Inferior parietal cortex (tissue), 1 donor: Measurements from ENCODE around the gene SPATA13.

Experiments used
- DNase-seq: peaks from one replicate; pipeline ENCODE4 v3.0.0-alpha.2; 2016; ENCODE audit errors: extremely low spot score

SPATA13 gene

DNA sequence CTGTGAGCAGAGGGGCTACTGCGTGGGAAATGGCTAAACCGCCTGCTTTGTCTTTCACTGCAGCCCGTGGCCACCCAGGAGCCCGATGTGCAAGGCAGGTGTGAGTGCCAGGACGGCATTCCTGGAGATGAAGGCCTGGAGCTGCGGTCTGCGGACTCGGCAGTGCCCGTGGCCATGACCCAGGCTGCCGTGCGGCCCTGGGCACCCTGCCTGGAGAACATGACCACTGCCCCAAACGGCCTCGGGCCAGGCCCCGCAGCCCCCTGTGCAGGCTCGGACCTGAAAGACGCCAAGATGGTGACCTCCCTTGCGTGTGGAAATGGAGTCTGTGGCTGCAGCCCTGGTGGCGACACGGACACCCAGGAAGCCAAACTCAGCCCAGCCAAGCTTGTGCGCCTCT is 62.2 kb downstream of the SPATA13 start:
- DNase-seq: no peak

DNA sequence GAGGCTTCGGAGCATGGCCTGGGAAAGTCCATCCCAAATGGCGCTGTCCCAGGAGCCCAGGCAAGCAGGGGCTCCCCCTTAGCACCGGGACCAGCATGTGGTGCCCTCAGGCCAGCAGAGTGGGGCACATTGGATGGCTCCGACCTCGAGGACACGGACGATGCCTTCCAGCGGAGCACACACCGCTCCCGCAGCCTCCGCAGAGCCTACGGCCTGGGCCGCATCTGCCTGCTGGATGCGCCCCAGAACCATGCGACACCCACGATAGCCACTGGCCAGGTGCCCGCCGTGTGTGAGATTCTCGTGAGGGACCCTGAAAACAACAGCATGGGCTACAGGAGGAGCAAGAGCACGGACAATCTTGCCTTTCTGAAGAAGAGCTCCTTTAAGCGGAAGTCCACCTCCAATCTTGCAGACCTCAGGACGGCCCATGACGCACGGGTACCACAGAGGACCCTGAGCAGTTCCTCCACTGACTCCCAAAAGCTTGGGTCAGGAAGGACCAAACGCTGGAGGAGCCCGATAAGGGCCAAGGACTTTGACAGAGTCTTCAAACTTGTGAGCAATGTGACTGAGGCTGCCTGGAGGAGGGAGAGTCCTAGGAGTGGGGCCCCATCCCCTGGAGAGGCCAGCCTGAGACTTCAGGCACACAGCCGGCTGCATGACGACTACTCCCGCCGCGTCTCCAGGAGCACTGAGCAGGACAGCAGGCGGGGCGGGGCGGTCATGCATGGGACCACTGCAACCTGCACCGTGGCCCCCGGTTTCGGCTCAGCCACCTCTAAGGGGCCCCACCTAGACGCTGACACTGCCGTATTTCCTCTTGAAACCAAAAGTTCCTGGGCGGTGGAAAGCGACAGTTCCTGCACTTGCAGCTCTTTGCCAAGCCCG is 63.1 kb downstream of the SPATA13 start:
- DNase-seq: no peak

DNA sequence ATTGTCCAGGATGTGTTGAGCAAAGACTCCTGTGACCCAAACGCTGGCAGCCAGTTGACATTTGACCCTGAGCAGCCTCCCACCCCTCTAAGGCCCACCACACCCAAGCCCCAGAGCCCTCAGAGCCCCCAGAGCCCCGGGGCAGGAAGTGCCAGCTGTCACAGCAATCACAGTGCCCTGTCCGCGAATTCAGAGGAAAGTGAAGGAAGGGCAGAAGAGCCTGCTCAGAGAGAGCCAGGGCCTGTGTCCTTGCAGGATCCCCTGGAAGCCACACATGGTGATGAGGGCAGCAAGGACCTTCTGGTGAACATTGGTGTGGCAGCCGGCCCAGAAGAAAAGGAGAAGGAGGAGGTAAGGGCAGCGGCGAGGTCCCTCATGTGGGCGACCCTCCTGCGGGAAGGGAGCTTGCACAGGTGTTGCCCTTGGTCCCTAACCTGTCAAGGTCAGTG is 63.7 kb downstream of the SPATA13 start:
- no peak for DNase-seq

DNA sequence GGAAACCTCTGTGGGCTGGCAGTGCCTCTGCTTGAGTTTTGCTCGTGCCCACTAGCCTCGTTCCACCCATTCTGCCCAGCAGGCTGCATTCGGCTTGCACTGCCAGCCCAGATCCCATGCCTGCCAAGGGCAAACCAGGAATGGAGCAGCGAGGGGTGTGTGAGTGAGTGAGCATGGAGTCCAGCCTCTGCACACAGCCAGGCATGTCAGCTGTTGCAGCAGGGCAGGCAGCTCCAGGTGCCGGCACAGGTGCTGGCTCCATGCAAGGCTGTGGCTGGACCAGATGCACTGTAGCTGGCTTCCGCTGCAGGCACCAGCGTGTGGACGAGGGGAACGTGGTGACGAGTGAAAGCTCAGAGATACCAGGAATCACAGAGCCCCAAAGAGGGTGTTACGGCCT is 64.5 kb downstream of the SPATA13 start:
- DNase-seq: no peak

DNA sequence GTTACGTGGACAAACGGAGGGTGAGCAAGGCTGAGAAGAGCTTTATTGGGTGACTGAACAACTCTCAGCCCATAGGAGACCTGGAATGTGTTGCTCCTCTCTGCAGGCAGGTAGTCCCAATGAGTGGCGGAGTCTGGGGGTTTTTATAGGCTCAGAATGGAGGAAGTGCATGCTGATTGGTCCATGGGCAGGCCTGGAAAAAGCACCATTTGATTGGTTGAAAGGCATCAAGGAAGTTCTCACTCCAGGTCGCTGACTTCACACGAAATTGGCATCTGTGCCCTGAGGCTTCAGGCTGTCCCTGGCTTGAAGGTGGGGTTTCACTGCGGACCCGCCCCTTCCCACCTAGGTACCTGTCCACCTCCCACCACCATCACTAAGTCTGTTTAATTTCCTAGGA is 65.4 kb downstream of the SPATA13 start:
- no peak for DNase-seq

DNA sequence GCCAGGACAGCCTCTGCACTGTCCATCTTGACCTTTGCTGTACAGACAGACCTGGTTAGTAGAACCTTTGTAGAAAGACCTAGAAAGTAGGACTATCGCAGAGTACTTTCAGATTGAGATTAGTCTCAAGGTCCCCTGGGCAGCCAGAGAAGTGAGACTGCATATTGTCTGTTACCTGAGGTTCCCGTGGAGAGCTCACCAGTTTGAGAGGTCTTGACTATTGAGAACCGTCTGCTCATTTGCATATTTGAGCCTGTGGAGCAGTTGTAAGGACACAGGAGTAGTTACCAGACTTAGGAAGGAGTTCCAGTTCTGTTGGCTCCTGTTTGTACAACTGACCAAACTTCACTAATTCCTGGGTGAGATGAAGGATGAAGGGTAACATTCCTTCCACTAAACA is 66.2 kb downstream of the SPATA13 start:
- DNase-seq: no peak

DNA sequence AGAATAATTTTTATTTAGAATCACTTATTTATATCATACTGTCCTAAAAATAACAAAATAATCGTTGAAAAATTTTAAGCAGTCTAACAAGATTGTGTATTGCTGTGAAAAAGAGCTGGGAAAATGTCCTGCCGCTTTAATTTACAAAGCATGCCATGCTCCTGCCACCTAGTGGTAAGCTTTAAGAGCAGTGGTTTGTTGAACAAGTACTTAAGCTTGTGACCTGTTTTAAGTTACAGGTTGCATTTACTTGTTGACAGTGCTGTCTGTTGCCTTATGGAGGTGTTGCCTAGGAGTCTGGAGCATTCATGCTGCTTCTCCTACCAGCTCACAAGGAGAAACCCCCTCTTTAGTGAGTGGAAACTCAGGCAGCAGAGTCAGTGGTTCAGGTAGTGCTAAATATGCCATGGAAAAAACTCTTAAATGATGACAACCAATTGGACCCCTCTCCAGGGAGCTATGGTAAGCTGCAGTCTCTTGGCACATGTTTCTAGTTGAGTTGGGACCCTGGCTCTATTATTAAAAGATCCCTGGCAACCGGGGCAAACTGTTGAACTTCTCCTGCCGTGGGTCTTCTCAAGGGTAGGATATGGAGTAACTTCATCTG is 68.4 kb downstream of the SPATA13 start:
- peak; percentile 86 for DNase-seq

DNA sequence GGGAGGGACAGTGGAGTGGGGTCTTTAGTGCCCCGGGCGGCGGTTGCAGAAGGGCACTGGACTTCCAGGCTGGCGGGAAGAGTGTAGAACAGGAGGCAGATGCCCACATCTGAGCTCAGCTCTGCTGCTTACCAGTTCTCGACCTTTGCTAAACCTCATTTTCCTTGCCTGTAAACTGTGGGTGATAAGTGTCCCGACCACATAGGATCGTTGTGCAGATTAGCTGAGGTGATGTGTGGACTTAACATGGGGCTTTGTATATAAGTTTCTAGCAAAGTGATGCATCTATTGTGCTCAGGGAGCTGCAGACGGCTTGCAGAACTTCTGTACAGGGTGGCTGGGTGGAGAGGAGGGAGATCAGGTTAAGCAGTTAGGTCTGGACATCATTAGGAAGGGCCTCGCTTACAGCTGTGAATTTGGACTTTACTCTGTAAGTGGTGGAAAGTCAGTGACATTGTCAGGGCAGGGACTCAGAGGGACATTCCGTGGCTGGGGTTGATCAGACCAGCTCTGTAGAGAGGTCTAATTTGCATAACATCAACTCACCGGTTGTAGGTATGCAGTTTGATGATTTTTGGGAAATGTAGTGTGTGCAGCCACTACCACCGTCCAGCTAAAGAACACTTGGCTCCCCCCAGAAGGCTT is 70.0 kb downstream of the SPATA13 start:
- DNase-seq: no peak

DNA sequence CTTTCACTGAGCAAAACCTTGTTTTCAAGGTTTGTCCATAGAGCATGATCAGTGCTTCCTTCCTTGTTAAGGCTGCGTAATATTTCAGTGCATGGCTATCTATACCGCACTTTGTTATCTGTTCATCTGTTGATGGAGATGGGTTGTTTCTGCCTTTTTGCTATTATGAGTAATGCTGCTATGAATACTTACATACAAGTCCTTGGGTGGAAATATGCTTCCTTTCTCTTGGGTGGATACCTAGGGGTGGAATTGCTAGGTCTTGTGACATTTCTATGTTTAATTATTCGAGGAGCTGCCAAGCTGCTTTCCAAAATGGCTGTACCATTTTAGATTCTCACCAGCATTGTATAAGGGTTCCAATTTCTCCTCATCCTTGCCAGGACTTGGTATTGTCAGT is 70.9 kb downstream of the SPATA13 start:
- no peak for DNase-seq

DNA sequence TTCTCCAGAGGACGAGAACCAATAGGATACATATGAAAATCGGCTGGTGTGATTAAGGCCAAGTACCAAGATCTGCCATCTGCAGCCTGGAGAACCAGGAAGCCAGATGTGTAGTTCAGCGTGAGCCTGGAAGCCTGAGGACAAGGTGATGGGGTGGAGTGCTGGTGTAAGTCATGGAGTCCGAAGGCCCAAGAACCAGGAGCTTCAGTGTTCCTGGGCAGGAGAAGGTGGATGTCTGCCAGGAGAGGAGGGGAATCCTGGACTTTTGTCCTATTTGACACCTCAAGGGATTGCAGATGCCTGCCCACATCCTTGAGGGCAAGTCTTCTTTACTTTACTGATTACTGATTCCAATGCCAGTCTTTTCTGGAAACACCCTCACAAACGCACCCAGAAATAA is 71.5 kb downstream of the SPATA13 start:
- no peak for DNase-seq

DNA sequence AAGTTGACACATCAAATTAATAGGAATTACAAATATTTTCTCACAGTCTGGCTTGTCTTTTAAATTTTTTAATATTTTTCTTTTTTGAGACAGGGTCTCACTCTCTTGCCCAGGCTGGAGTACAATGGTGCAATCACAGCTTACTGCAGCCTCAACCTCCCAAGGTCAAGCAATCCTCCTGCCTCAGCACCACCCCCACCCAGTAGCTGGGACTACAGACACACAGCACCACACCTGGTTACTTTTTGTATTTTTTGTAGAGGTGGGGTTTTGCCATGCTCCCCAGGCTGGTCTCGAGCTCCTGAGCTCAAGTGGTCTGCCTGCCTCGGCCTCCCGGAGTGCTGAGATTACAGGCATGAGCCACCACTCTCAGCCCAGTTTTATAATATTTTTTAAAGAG is 72.0 kb downstream of the SPATA13 start:
- no peak for DNase-seq

DNA sequence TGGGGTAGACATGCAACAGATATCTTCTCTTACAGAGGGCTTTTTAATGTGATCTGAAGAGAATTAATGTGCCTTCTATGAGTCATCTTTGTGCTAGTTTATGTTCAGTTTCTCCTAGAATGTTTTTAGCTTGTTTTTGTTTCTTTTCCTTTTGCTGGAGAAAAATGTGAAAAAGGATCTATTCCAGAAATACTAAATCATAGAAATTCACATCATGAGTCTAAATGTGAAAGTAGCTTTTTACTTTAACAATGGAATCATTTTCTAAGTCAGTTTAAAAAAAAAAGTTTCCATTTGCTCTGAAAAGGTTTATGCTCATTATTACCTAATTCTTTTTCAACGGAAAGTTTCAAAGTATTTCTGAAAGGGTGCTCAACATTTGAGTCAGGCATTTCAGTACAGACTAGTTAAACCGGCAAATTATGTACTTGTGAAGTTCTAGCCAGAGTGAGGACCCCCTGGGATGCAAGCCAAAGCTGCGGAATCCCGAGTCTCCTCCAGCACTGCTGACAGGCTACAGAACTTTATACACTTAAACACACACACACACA is 72.9 kb downstream of the SPATA13 start:
- no peak for DNase-seq

DNA sequence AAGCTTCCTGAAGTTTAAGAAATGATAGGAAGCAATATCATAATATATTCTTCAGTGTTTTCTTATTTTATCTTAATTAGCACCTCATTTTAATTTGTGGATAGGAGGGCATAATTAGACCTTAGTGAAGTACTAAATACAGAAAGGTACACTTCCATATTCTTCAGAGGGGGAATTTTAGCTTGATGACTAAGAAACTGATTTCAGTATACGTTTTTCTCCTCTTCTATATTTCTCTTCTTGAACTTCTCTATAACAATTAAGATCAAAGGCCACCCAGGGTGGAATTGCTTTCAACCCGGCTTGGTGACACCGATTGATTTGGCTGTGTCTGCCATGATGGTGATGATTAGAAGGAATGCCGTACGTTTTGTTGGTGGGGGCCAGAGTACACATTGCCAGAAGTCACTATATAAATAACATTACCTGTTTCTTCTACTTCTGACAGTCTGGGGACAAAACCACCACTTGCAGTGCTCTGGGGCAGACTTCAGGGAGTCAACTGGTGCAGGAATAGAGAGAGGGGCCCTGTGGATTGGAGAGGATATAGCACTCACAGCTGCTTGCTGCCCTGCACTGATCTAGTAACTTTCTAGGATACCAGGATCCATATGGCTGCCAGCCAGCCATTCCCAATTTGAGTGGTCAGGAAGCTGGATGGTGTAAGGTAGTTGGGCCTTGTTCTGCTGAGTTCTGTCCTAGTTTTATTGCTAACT is 73.8 kb downstream of the SPATA13 start:
- no peak for DNase-seq

DNA sequence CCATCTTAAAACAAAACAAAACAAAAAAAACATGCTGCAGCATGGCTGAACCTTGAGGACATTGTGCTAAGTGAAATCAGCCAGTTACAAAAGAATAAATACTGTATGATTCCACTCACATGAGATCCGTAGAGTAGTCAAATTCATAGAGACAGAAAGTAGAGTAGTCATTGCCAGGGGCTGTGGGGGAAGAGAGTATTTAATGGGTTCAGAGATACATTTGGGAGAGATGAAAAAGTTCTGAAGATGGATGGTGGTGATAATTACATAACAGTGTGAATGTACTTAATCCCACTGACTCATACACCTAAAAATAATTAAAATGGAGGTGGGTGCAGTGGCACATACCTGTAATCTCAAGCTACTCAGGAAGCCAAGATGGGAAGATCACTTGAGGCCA is 76.8 kb downstream of the SPATA13 start:
- no peak for DNase-seq

DNA sequence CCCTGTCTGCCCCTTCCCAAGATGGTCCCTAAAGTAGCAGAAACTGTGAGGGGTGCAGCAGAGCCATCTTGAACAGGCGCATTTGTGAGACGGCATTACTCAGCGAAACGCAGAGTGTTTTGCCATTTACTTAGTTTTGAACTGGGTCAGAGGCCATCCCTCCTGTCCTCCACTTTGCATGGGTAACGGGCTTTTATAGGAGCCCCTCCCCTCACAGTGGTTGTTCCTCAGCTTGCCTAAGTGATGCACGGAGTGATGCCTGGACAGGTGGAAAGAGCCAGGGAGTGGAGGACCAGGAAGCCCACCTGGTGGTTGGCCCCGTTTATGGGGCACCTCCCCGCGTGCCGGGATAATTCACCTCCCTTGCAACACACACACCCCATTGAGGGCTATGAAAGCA is 80.8 kb downstream of the SPATA13 start:
- DNase-seq: no peak

DNA sequence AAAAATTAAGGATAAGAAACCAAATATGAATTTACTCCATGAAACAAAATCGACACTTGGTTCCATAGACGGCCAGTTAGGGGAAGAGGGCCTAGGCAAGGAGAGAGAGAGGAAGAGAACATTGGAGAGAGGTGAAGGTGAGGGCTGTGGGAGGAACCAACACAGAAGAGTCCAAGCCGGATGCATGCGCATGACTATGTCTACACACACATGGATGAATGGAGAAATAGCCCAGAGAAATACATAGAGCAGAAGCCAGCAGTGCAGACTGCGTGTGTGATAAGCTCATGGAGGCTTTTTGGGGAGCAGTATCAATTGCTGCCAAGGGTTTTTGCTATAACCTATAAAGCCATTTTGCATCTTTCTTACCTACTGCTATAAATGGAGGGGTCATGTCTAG is 81.6 kb downstream of the SPATA13 start:
- DNase-seq: no peak

DNA sequence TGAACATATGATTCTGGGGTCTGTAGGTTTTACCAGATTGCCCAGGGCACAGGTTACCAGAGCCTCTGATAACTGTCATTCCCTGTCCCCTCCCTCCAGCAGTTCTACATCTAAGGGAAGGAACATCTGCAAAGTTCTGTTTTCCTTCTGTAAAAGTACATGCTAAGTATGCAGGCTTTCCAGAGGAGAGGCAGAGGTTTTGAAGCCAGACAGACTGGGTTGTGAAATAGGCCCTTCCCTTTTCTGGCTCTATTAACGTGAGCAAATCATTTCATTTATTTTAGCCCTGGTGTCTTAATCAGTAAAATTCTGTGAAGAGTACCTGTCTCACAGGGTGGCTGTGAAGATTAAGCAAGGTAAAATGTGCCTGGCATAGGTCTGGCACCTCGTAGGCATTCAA is 82.8 kb downstream of the SPATA13 start:
- DNase-seq: no peak

DNA sequence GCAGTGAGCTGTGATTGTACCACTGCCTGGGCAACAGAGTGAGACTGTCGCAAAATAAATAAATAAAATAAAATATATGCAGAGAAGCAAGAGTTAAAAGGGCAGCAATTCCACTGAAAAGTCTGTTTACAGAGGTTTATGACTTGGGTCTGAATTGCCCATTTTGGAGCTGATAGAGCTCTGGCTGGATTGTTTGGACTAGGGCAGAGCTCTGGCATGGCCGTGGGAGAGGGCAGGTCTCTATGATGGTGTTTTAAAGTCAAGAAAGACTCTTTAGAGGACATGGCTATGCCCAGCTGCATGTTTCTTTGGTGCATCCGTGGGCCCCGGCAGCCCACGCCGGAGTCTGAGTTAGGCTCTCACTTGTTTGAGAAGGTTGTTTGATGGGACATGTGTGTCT is 84.3 kb downstream of the SPATA13 start:
- DNase-seq: no peak

DNA sequence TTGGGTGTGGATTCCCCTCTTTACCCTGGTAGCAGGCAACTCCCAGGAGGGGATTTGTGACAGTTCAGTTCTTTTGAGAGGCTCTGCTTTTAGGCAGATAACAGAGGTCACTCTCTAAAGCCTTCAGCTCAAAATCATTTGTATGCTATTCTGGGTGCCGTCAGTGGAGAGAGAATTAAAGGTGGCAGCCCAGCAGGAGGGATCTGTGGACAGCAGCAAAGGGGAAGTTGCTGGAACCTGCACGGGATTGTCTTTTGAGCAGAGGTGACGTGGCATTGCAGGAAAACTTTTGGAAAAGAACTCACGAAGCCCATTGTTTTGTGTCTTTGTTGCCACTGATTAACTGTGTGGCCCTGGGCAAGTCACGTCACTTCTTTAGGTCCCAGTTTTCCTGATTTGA is 86.5 kb downstream of the SPATA13 start:
- no peak for DNase-seq

DNA sequence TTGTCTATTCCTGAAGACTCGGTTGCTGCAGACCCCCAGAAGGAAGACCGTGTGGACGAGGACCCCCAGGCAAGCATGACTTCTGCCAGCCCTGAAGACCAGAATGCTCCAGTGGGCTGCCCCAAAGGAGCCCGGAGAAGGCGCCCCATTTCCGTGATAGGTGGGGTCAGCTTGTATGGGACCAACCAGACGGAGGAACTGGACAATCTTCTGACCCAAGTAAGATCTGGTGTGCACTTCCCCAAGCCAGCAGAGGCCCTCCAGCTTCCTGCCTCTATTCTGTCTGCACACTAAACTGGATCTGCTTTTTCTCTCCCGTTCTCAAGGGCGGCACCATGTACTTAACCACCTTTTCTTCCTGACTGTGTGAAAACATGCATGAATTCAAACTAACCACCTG is 89.1 kb downstream of the SPATA13 start:
- DNase-seq: no peak

DNA sequence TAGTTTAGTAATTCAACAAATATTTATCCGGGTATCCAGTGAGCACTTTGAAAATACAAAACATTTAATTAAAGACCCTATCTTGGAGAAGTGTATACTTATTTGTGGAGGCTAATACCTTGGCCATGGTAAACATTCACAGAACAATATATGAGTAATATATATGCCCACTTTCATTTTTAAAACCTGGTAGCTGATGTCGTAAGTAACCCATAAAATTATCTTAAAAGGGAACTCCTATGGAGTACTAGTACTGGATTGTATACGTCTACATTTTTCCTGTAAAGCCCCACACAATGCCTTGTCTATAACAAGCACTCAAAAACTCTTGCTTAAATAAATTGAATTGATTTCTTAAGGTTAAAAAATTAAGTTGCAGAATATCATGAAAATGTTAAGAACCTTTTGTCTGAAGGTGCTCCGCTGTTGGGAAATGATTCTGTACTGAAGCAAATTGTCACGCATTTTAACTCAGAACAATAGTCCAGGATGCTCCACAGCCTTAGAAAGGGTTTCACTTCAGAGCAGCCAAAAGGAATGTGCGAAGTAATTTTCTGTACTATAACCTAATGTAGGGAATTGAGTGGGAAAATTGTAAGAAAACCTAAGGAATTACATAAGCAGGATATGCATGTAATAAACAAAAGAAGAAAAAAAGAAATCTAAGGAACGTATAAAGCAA is 90.0 kb downstream of the SPATA13 start:
- DNase-seq: no peak
